Motor neuron (in vitro differentiated cells): ENCODE data around the gene TNIP1. TPM values are rescaled to one million over a fixed set of nuclear protein-coding genes. Genes with fewer than 3 reads are reported as not detected.
A peak's percentile ranks its signal among the peaks of the same experiment; 100 is the strongest.

Experiments
- ATAC-seq, 8 experiments: fragments of 200-7000 bp; cut with Tn5 transposase; replicated peaks in 6 of 8; 2 replicates each; pipeline ENCODE4 v1.8.0; 2021; ENCODE audit warnings: mild to moderate bottlenecking in 8 of 8, moderate library complexity in 8 of 8
- H3K27ac ChIP-seq, 2 donors: fragments of 250-450 bp; sonication (Bioruptor Pico); 2 replicates each; pipeline ENCODE4 v1.9.0; 2021; ENCODE audit warnings: antibody characterized with exemption in 2 of 2, mild to moderate bottlenecking in 2 of 2, moderate library complexity in 1 of 2
- H3K4me1 ChIP-seq, 2 donors: fragments of 250-450 bp; sonication (Bioruptor Pico); replicated peaks in 1 of 2; 2 replicates each; pipeline ENCODE4 v1.6.1; 2021; ENCODE audit warnings: antibody characterized with exemption in 2 of 2, mild to moderate bottlenecking in 2 of 2, moderate library complexity in 1 of 2
- H3K4me3 ChIP-seq, 5 donors: fragments of 250-450 bp; sonication (Bioruptor Pico); 2 replicates each; pipeline ENCODE4 v1.9.0; 2021; ENCODE audit warnings: antibody characterized with exemption in 5 of 5, mild to moderate bottlenecking in 5 of 5, moderate library complexity in 4 of 5
- WGBS, 10 experiments: fragments of 450-650 bp; shearing (Covaris generic); methylation state at CpG; one replicate each; pipeline ENCODE4 v1.0.0; 2022; 5-methylcytosine and 5-hydroxymethylcytosine counted together
- in situ Hi-C, 9 experiments: fragments of 400-800 bp; cut with MboI; loops; one replicate each; pipeline ENCODE4 v1.15.0; 2021; ENCODE audit warnings: low sequenced_read_pairs in 9 of 9, low pct_unique_long_range_greater_than_20kb in 2 of 9; ENCODE audit not compliant: unreplicated experiment in 9 of 9
- total RNA-seq, 8 experiments: library from RNA; unstranded; fragments of 300-600 nt; gene quantifications; 2 replicates each; pipeline versions ENCODE4 v1.2.3 to v1.2.4, GENCODE V29; 2022

TNIP1 gene
- total RNA-seq, 8 experiments from 2014 or later, result 13.7 to 55.6 (median 26.9) TPM

GRCh38 chr5:151077419-151077818, 3.4 kb downstream of the TNIP1 start:
- H3K4me1 ChIP-seq, result peaks cover 11% of the 10 kb centered on the region in 2 donors
- 82 to 100% (median 92%) methylated on average over 1 to 9 of the region's 9 CpGs; no CpG with 5 or more reads in 4 of the 10 experiments for WGBS, 10 experiments
- H3K4me3 ChIP-seq, result no peak overlapping the region
- in situ Hi-C loops, result no loop called here
- H3K27ac ChIP-seq, result no peak overlapping the region
- no peak for ATAC-seq

GRCh38 chr5:151076616-151077015, 4.2 kb downstream of the TNIP1 start:
- Histone ChIP-seq H3K27ac (no peak overlapping the region), H3K4me3 (no peak overlapping the region)
- WGBS, 10 experiments, result 61 to 100% (median 83%) methylated on average over 1 to 5 of the region's 6 CpGs; no CpG with 5 or more reads in 6 of the 10 experiments

GRCh38 chr5:151075698-151076331, 5.0 kb downstream of the TNIP1 start:
- Histone ChIP-seq H3K27ac (no peak overlapping the region), H3K4me3 (no peak overlapping the region), H3K4me1 (peaks cover 4% of the 10 kb centered on the region in 2 donors)
- peak in 2 of 8 experiments; percentile 12 to 14 for ATAC-seq
- WGBS, 10 experiments, result 20 to 100% (median 50%) methylated on average over 1 to 2 of the region's 5 CpGs; no CpG with 5 or more reads in 6 of the 10 experiments
- in situ Hi-C loops, result no loop called here

More at GRCh38 chr5:151076616-151077015, 4.2 kb downstream of the TNIP1 start:
- peaks cover 4% of the 10 kb centered on the region in 2 donors for H3K4me1 ChIP-seq
- ATAC-seq, result no peak
- in situ Hi-C loops, result no loop called here

GRCh38 chr5:151074557-151074956, 6.3 kb downstream of the TNIP1 start:
- no peak for ATAC-seq
- H3K4me3 ChIP-seq, result no peak overlapping the region
- no peak overlapping the region for H3K27ac ChIP-seq
- peaks cover under 1 to 4% of the 10 kb centered on the region in 2 donors for H3K4me1 ChIP-seq
- in situ Hi-C loops, result no loop called here
- 80 to 100% (median 100%) methylated on average over 1 to 2 of the region's 2 CpGs; no CpG with 5 or more reads in 4 of the 10 experiments for WGBS, 10 experiments

GRCh38 chr5:151073280-151073679, 7.6 kb downstream of the TNIP1 start:
- in situ Hi-C loops, result no loop called here
- no peak for ATAC-seq
- Histone ChIP-seq H3K4me3 (no peak overlapping the region), H3K27ac (no peak overlapping the region), H3K4me1 (no peaks in the 10 kb centered on the region)
- WGBS, 10 experiments, result 50 to 100% (median 98%) methylated on average over 1 to 2 of the region's 2 CpGs

GRCh38 chr5:151072630-151073025, 8.2 kb downstream of the TNIP1 start:
- no peak overlapping the region for H3K4me3 ChIP-seq
- H3K4me1 ChIP-seq, result no peaks in the 10 kb centered on the region
- H3K27ac ChIP-seq, result no peak overlapping the region
- WGBS, 10 experiments, result 0 to 97% (median 49%) methylated on average over 1 to 4 of the region's 5 CpGs; no CpG with 5 or more reads in 7 of the 10 experiments
- peak in 2 of 8 experiments; percentile 33 to 40 for ATAC-seq
- in situ Hi-C loops, result no loop called here

GRCh38 chr5:151071848-151072629, 8.8 kb downstream of the TNIP1 start:
- WGBS, 10 experiments, result 75 to 100% (median 95%) methylated on average over 1 to 6 of the region's 10 CpGs; no CpG with 5 or more reads in 3 of the 10 experiments
- H3K27ac ChIP-seq, result no peak overlapping the region
- no peak overlapping the region for H3K4me3 ChIP-seq
- H3K4me1 ChIP-seq, result no peaks in the 10 kb centered on the region
- no peak for ATAC-seq
- in situ Hi-C loops, result no loop called here

GRCh38 chr5:151071021-151071420, 9.8 kb downstream of the TNIP1 start:
- Histone ChIP-seq H3K4me3 (no peak overlapping the region), H3K27ac (no peak overlapping the region), H3K4me1 (no peaks in the 10 kb centered on the region)
- in situ Hi-C loops, result no loop called here
- WGBS, 10 experiments, result 90 to 100% (median 100%) methylated on average over 1 to 3 of the region's 4 CpGs; no CpG with 5 or more reads in 4 of the 10 experiments
- ATAC-seq, result no peak

GRCh38 chr5:151070449-151070848, 10.4 kb downstream of the TNIP1 start:
- in situ Hi-C loops, result no loop called here
- H3K27ac ChIP-seq, result no peak overlapping the region
- no peak overlapping the region for H3K4me3 ChIP-seq
- WGBS, 10 experiments, result 0 to 100% (median 83%) methylated on average over 1 to 2 of the region's 2 CpGs; no CpG with 5 or more reads in 6 of the 10 experiments
- no peaks in the 10 kb centered on the region for H3K4me1 ChIP-seq
- no peak for ATAC-seq

GRCh38 chr5:151068433-151069197, 12.2 kb downstream of the TNIP1 start:
- ATAC-seq, result peak in 1 of 8 experiments; percentile 36
- in situ Hi-C loops, result no loop called here
- H3K27ac ChIP-seq, result no peak overlapping the region
- no peak overlapping the region for H3K4me3 ChIP-seq
- no peaks in the 10 kb centered on the region for H3K4me1 ChIP-seq
- 30 to 89% (median 83%) methylated on average over 1 to 6 of the region's 12 CpGs; no CpG with 5 or more reads in 4 of the 10 experiments for WGBS, 10 experiments

- Histone ChIP-seq H3K27ac (no peak overlapping the region), H3K4me3 (no peak overlapping the region), H3K4me1 (no peaks in the 10 kb centered on the region)
- 20 to 100% (median 96%) methylated on average over 1 to 9 of the region's 14 CpGs; no CpG with 5 or more reads in 4 of the 10 experiments for WGBS, 10 experiments
- ATAC-seq, result peak in 1 of 8 experiments; percentile 46
- in situ Hi-C loops, result no loop called here
Observed at GRCh38 chr5:151067632-151068432, 13.0 kb downstream of the TNIP1 start.

- no peak for ATAC-seq
- Histone ChIP-seq H3K4me3 (no peak overlapping the region), H3K4me1 (no peaks in the 10 kb centered on the region), H3K27ac (no peak overlapping the region)
- 60 to 100% (median 89%) methylated on average over 1 to 6 of the region's 6 CpGs; no CpG with 5 or more reads in 3 of the 10 experiments for WGBS, 10 experiments
- in situ Hi-C loops, result no loop called here
Observed at GRCh38 chr5:151066920-151067319, 13.9 kb downstream of the TNIP1 start.
